DLD1 (cell line): ENCODE data around the gene RPS27L.
"Not testable (repeated sequence)": the region's sequence is repeated elsewhere in the genome, so short reads cannot be mapped to it uniquely, and the experiment has no call there.

Experiments used
- in situ Hi-C: cut with HindIII; loops from 2 replicates; pipeline ENCODE4 v1.10.0; 2017; ENCODE audit warnings: low sequenced_read_pairs

Gene RPS27L

DNA sequence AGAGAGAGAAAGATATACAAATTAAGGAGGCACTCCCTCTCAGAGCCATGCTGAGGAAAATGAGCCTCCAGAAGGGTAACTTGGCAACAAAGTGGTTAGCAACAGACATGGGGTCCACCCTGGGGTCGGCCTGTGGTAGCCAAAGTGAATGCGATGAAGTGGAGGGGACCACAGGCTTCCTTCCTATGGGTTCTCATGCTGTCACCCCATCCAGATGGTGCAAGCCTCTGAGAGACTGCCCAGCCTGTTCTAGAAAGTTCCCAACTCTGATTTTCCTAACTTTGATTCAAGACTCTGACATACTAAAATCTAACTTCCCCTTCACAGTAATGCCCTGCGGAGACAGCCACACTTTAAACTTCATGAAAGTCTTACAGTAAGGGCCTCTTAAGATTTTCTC, 53.9 kb downstream of the RPS27L start:
- in situ Hi-C loops, result no loop called here

DNA sequence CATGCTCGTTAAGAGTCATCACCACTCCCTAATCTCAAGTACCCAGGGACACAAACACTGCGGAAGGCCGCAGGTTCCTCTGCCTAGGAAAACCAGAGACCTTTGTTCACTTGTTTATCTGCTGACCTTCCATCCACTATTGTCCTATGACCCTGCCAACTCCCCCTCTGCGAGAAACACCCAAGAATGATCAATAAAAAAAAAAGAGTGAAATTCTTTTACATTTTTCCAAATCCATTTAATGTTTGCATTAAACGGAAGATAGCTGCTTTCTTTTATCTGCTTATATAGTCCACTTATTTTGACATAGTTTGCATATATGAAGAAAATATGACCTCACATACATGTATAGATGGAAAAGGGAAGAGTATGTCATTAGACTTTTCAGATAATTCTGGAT, 57.7 kb downstream of the RPS27L start:
- in situ Hi-C loops, result not testable (repeated sequence)

GRCh38 chr15:63098901-63099300, 58.4 kb downstream of the RPS27L start:
- in situ Hi-C loops, result not testable (repeated sequence)
